Uterus (tissue), 2 donors: ENCODE results near the gene XBP1.
"Not testable (repeated sequence)": the region's sequence is repeated elsewhere in the genome, so short reads cannot be mapped to it uniquely, and the experiment has no call there.

Source experiments
- CTCF ChIP-seq, 4 experiments: fragments of 200-600 bp in 2 of 4; fragments of 450-650 bp in 2 of 4; sonication (generic) in 2 of 4; IDR thresholded peaks; one replicate each; pipeline ENCODE4 v1.5.1; 2016 to 2019; ENCODE audit warnings: antibody characterized with exemption in 4 of 4, mild to moderate bottlenecking in 2 of 4, moderate library complexity in 1 of 4
- POLR2A ChIP-seq, 2 donors: fragments of 450-650 bp; IDR thresholded peaks; one replicate each; pipeline ENCODE4 v1.6.1; 2016; ENCODE audit warnings: antibody characterized with exemption in 2 of 2, mild to moderate bottlenecking in 1 of 2, moderate library complexity in 1 of 2

GRCh38 chr22:28754512-28754911 lies 45.9 kb downstream of the XBP1 start:
- TF ChIP-seq CTCF, POLR2A (IDR thresholded peaks at IDR 0.05): not testable (repeated sequence)
